HCT116 (cell line): Measurements from ENCODE around the gene ZXDC.

Experiments used
- CTCF ChIP-seq, 3 experiments: fragments of 200-600 bp in 1 of 3; sonication (generic) in 1 of 3; IDR thresholded peaks in 2 of 3; conservative IDR thresholded peaks in 1 of 3; 2 replicates each; pipeline ENCODE4 v1.5.1; 2012 to 2017; ENCODE audit warnings: low read depth in 2 of 3, low read length in 2 of 3, antibody characterized with exemption in 1 of 3, borderline replicate concordance in 1 of 3, control low read depth in 1 of 3, mild to moderate bottlenecking in 1 of 3, mixed read lengths in 1 of 3, mixed run types in 1 of 3, moderate library complexity in 1 of 3; ENCODE audit not compliant: insufficient read depth in 1 of 3
- ELF1 ChIP-seq: IDR thresholded peaks from 2 replicates; pipeline ENCODE4 v1.6.1; 2012; ENCODE audit warnings: low read depth, borderline replicate concordance
- EZH2 ChIP-seq: fragments of 200-600 bp; sonication (generic); IDR thresholded peaks from 2 replicates; pipeline ENCODE4 v1.6.1; 2017; ENCODE audit warnings: antibody characterized with exemption, mixed run types
- POLR2A ChIP-seq: IDR thresholded peaks from 2 replicates; pipeline ENCODE4 v1.7.0; 2011; ENCODE audit warnings: borderline replicate concordance; ENCODE audit not compliant: insufficient read depth, insufficient read length; ENCODE audit errors: extremely low read depth

- TF ChIP-seq POLR2A: no peak
- no peak for TF ChIP-seq CTCF (IDR thresholded peaks at IDR 0.05 in 2 of 3, conservative IDR thresholded peaks at IDR 0.05 in 1 of 3; ENCODE audit: borderline replicate concordance in 1 of 3, insufficient read depth in 1 of 3, low read depth in 2 of 3, low read length in 2 of 3)
- no peak for TF ChIP-seq EZH2
- TF ChIP-seq ELF1: no peak
These were observed 52.3 kb downstream of the ZXDC start for GRCh38 chr3:126423191-126424038.
